ENCODE data around the gene TIAM2. TPM values are rescaled to one million over a fixed set of nuclear protein-coding genes. Genes with fewer than 3 reads are reported as not detected.

TIAM2 gene
- total RNA-seq, 2 donors from 2014 or later = 5.1 to 6.7 TPM

DNA sequence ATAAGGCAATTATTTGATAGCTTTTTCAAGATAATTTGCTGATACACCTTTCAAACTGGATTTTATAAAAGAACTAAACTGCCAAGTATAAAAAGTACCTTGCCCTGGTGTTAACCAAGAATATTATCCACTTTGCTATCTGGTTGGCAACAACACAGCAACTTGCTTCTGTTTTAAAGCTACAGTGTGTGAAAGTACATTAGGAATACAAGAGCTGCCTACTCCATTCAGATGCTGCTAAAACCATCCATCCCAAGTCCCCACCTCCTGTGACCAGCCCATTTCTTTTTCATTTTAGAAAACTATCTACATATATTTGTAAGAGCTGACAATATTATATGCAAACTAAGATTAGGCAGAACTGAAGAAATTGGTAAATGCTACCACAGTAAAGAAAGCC is 281.5 kb downstream of the TIAM2 start:
- H3K4me3 ChIP-seq = no peak overlapping the region
- no peaks in the 10 kb centered on the region for H3K36me3 ChIP-seq
- TF ChIP-seq, protein P1, sequence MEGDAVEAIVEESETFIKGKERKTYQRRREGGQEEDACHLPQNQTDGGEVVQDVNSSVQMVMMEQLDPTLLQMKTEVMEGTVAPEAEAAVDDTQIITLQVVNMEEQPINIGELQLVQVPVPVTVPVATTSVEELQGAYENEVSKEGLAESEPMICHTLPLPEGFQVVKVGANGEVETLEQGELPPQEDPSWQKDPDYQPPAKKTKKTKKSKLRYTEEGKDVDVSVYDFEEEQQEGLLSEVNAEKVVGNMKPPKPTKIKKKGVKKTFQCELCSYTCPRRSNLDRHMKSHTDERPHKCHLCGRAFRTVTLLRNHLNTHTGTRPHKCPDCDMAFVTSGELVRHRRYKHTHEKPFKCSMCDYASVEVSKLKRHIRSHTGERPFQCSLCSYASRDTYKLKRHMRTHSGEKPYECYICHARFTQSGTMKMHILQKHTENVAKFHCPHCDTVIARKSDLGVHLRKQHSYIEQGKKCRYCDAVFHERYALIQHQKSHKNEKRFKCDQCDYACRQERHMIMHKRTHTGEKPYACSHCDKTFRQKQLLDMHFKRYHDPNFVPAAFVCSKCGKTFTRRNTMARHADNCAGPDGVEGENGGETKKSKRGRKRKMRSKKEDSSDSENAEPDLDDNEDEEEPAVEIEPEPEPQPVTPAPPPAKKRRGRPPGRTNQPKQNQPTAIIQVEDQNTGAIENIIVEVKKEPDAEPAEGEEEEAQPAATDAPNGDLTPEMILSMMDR (IDR thresholded peaks at IDR 0.05) = no peak
- H3K27me3 ChIP-seq = no peaks in the 10 kb centered on the region
- no peak for DNase-seq
- no peak overlapping the region for H3K9ac ChIP-seq (ENCODE audit: low read depth in 2 of 2, low read length in 2 of 2)
- intact Hi-C loops (cut with DNase I) = no loop called here
- no peaks in the 10 kb centered on the region for H3K4me1 ChIP-seq
- no peak overlapping the region for H3K27ac ChIP-seq
- no peaks in the 10 kb centered on the region for H3K9me3 ChIP-seq

DNA sequence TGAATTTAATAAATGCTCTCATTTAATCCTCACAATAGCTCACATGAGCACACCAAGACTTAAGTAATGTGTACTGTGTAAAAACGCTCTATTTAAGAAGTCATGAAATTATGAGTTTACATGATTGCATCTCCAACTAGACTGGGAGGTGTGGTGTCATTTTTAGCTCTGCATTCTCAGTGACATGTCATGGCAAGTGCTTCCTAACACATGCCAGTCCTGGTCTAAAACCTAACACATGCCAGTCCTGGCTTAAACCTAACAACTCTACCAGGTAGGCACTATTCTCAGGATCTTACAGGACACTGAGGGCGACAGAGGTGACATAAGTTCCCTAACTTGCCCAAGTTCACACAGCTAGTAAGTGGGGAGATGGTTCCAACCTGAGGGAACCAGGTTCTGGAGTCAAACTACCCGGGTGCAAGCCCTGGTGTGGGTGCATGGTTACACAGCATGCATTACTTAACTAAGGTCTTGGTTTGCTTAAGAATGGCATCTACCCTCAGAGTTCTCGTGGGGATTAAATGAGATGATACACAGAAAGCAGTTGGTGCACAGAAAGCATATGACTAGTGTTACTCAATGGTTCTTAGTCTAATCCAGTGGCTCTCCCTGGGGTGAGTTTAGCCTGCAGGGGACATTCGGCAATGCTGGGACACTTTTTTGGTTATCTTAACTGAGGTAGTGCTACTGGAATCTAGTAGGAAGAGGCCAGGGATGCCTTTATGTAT is 283.4 kb downstream of the TIAM2 start:
- Histone ChIP-seq H3K36me3 (no peaks in the 10 kb centered on the region), H3K27ac (no peak overlapping the region), H3K4me1 (no peaks in the 10 kb centered on the region), H3K9ac (ENCODE audit: low read depth in 2 of 2, low read length in 2 of 2) (no peak overlapping the region), H3K9me3 (no peaks in the 10 kb centered on the region), H3K4me3 (no peak overlapping the region), H3K27me3 (no peaks in the 10 kb centered on the region)
- intact Hi-C loops (cut with DNase I) = no loop called here
- DNase-seq = no peak
- TF ChIP-seq, protein P1 (IDR thresholded peaks at IDR 0.05) = no peak

GRCh38 chr6:155284775-155285174 is 289.7 kb downstream of the TIAM2 start:
- Histone ChIP-seq H3K4me1 (no peaks in the 10 kb centered on the region), H3K27me3 (no peaks in the 10 kb centered on the region), H3K9ac (ENCODE audit: low read depth in 2 of 2, low read length in 2 of 2) (no peak overlapping the region), H3K36me3 (no peaks in the 10 kb centered on the region), H3K9me3 (no peaks in the 10 kb centered on the region), H3K27ac (no peak overlapping the region), H3K4me3 (no peak overlapping the region)
- TF ChIP-seq, protein P1 (IDR thresholded peaks at IDR 0.05) = no peak
- DNase-seq = no peak
- intact Hi-C loops (cut with DNase I) = no loop called here

- intact Hi-C loops (cut with DNase I) = no loop called here
- DNase-seq = no peak
Measured at GRCh38 chr6:155287762-155288161, 292.6 kb downstream of the TIAM2 start.

GRCh38 chr6:155290491-155290890 is 295.4 kb downstream of the TIAM2 start:
- Histone ChIP-seq H3K4me1 (no peaks in the 10 kb centered on the region), H3K9me3 (no peaks in the 10 kb centered on the region), H3K4me3 (no peak overlapping the region), H3K36me3 (no peaks in the 10 kb centered on the region), H3K9ac (ENCODE audit: low read depth in 2 of 2, low read length in 2 of 2) (no peak overlapping the region), H3K27me3 (no peaks in the 10 kb centered on the region), H3K27ac (no peak overlapping the region)
- no peak for DNase-seq
- TF ChIP-seq, protein P1 (IDR thresholded peaks at IDR 0.05) = no peak
- intact Hi-C loops (cut with DNase I) = no loop called here

More at GRCh38 chr6:155287762-155288161, 292.6 kb downstream of the TIAM2 start:
- no peak overlapping the region for H3K27ac ChIP-seq
- TF ChIP-seq, protein P1 (IDR thresholded peaks at IDR 0.05) = no peak
- no peaks in the 10 kb centered on the region for H3K4me1 ChIP-seq
- H3K27me3 ChIP-seq = no peaks in the 10 kb centered on the region
- H3K36me3 ChIP-seq = no peaks in the 10 kb centered on the region
- H3K9me3 ChIP-seq = no peaks in the 10 kb centered on the region
- no peak overlapping the region for H3K9ac ChIP-seq (ENCODE audit: low read depth in 2 of 2, low read length in 2 of 2)
- H3K4me3 ChIP-seq = no peak overlapping the region
